ENCODE results near the gene GRIN1. TPM values are rescaled to one million over a fixed set of nuclear protein-coding genes. Genes with fewer than 3 reads are reported as not detected.

GRIN1 gene
- under 1 TPM in 1 of 4 donors, not detected in 3; 0.14 TPM for total RNA-seq

DNA sequence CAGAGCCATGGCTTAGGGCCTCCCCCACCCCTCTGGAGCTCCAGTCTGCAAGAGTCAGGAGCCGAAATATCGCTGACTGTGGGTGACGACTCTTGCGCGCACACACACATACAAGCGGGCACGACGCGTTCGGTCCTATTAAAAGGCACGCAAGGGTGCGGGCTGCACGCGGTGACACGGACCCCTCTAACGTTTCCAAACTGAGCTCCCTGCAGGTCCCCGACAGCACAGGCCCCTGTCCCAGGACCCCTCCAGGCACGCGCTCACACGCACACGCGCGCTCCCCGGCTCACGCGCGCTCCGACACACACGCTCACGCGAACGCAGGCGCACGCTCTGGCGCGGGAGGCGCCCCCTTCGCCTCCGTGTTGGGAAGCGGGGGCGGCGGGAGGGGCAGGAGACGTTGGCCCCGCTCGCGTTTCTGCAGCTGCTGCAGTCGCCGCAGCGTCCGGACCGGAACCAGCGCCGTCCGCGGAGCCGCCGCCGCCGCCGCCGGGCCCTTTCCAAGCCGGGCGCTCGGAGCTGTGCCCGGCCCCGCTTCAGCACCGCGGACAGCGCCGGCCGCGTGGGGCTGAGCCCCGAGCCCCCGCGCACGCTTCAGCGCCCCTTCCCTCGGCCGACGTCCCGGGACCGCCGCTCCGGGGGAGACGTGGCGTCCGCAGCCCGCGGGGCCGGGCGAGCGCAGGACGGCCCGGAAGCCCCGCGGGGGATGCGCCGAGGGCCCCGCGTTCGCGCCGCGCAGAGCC is at the start of gene GRIN1:
GRIN1 (plus strand) TSS at position 433 of the 746 bp plus-strand sequence. CDS start 333 bp downstream, outside the sequence.
- H3K27me3 ChIP-seq: peaks cover 98% of the 10 kb centered on the region
- intact Hi-C loops (cut with DNase I; ENCODE audit: low total_unique reads): no loop called here
- no peak within 1 kb of the TSS for H3K27ac ChIP-seq
- TF ChIP-seq, protein P1, sequence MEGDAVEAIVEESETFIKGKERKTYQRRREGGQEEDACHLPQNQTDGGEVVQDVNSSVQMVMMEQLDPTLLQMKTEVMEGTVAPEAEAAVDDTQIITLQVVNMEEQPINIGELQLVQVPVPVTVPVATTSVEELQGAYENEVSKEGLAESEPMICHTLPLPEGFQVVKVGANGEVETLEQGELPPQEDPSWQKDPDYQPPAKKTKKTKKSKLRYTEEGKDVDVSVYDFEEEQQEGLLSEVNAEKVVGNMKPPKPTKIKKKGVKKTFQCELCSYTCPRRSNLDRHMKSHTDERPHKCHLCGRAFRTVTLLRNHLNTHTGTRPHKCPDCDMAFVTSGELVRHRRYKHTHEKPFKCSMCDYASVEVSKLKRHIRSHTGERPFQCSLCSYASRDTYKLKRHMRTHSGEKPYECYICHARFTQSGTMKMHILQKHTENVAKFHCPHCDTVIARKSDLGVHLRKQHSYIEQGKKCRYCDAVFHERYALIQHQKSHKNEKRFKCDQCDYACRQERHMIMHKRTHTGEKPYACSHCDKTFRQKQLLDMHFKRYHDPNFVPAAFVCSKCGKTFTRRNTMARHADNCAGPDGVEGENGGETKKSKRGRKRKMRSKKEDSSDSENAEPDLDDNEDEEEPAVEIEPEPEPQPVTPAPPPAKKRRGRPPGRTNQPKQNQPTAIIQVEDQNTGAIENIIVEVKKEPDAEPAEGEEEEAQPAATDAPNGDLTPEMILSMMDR (IDR thresholded peaks at IDR 0.05): no peak
- TF ChIP-seq POLR2AphosphoS5 (IDR thresholded peaks at IDR 0.05): no peak
- TF ChIP-seq EP300 (IDR thresholded peaks at IDR 0.05; ENCODE audit: low read depth): no peak
- no peak for TF ChIP-seq POLR2A (IDR thresholded peaks at IDR 0.05)
- no peaks in the 10 kb centered on the region for H3K36me3 ChIP-seq
- peaks cover 0 to 4% (median 0%) of the 10 kb centered on the region in 4 donors for H3K4me1 ChIP-seq
- no peak within 1 kb of the TSS for H3K4me3 ChIP-seq
- no peak for DNase-seq
- in situ Hi-C loops (cut with MboI; ENCODE audit: low pct_ligation_motif_present in 1 of 4, low pct_unique_long_range_greater_than_20kb in 1 of 4, low sequenced_read_pairs in 3 of 4): no loop called here
- no peaks in the 10 kb centered on the region for H3K9me3 ChIP-seq
- WGBS, 2 donors (ENCODE audit: low coverage in 1 of 2): 28% methylated on average over 40 of the region's 104 CpGs; no CpG with 5 or more reads in 1 of the 2 donors

DNA sequence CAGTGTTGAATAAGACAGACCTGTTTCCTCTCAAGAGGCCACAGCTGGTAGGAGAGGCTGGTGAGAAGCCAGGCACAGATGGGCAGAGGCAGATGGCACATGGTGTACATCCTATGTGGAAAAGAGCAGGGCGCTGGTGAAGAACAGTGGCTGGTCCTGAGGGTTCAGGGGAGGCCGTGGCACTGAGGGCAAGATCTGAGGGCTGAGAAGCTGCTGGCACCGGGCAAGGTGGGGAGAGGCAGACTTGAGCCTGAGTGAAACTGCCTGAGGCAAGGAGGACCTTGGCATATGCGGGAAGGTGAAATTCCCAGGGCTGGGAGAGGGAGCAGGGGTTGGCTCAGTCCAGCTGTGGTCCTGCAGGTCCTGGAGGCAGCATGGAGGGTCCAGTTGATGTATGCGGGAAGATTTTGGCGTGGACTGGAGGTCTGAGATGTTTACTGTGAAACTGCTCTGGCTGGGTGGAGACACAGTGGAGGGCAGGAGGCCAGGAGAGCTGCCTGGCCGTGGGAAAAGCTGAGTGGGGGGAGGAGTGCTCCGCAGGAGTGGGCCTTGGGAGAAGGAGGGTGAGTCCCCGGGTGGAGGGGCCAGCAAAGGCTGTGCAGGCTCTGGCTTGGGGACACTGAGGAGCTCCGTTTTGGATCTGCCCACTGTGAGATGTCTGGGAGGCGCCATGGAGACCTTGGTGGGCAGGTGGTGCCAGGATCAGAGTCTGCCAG is 49.6 kb upstream of the GRIN1 start:
- Histone ChIP-seq H3K27me3 (no peaks in the 10 kb centered on the region), H3K36me3 (no peaks in the 10 kb centered on the region), H3K4me1 (peaks cover 13 to 26% (median 22%) of the 10 kb centered on the region in 4 donors), H3K4me3 (no peak overlapping the region), H3K9me3 (no peaks in the 10 kb centered on the region), H3K27ac (no peak overlapping the region)
- intact Hi-C loops (cut with DNase I; ENCODE audit: low total_unique reads): no loop called here
- no peak for DNase-seq
- TF ChIP-seq POLR2A (IDR thresholded peaks at IDR 0.05) (no peak), POLR2AphosphoS5 (IDR thresholded peaks at IDR 0.05) (no peak), EP300 (IDR thresholded peaks at IDR 0.05; ENCODE audit: low read depth) (no peak)
- TF ChIP-seq, protein P1 (IDR thresholded peaks at IDR 0.05): no peak
- 63 to 82% methylated on average over 4 to 11 of the region's 11 CpGs for WGBS, 2 donors (ENCODE audit: low coverage in 1 of 2)
- in situ Hi-C loops (cut with MboI; ENCODE audit: low pct_ligation_motif_present in 1 of 4, low pct_unique_long_range_greater_than_20kb in 1 of 4, low sequenced_read_pairs in 3 of 4): no loop called here

- H3K27ac ChIP-seq: peak overlapping the region in 3 of 4 donors; percentile 22 to 55 (median 39)
- no peaks in the 10 kb centered on the region for H3K9me3 ChIP-seq
- H3K4me1 ChIP-seq: no peaks in the 10 kb centered on the region
- in situ Hi-C loops (cut with MboI; ENCODE audit: low pct_ligation_motif_present in 1 of 4, low pct_unique_long_range_greater_than_20kb in 1 of 4, low sequenced_read_pairs in 3 of 4) (no loop called here), intact Hi-C loops (cut with DNase I; ENCODE audit: low total_unique reads) (no loop called here)
- TF ChIP-seq POLR2AphosphoS5 (IDR thresholded peaks at IDR 0.05): no peak
- no peak for TF ChIP-seq POLR2A (IDR thresholded peaks at IDR 0.05)
- TF ChIP-seq, protein P1 (IDR thresholded peaks at IDR 0.05): no peak
- TF ChIP-seq EP300 (IDR thresholded peaks at IDR 0.05; ENCODE audit: low read depth): no peak
- peak; percentile 64 for DNase-seq
- H3K27me3 ChIP-seq: no peaks in the 10 kb centered on the region
- H3K36me3 ChIP-seq: peaks cover 0 to 1% (median 0%) of the 10 kb centered on the region in 4 donors
- H3K4me3 ChIP-seq: no peak overlapping the region
- WGBS, 2 donors (ENCODE audit: low coverage in 1 of 2): 75 to 82% methylated on average over 12 to 30 of the region's 30 CpGs
Observed at GRCh38 chr9:137095664-137096517, 43.1 kb upstream of the GRIN1 start.
